K562 (cell line): Measurements from ENCODE around the gene TMEM218. TPM values are rescaled to one million over a fixed set of nuclear protein-coding genes. Genes with fewer than 3 reads are reported as not detected.

Experiments used
- CBFA2T3 ChIP-seq: fragments of 450-650 bp; IDR thresholded peaks from 2 replicates; pipeline ENCODE4 v1.6.1; 2017
- CREBBP ChIP-seq: IDR thresholded peaks from one replicate; pipeline ENCODE4 v1.6.1; 2012; ENCODE audit warnings: low read depth, mild to moderate bottlenecking, control low read depth, inconsistent platforms, low read length
- DMBX1 ChIP-seq: fragments of 250-450 bp; sonication (Bioruptor Pico); IDR thresholded peaks from 2 replicates; pipeline ENCODE4 v1.8.0; 2022; ENCODE audit warnings: inconsistent platforms, mild to moderate bottlenecking, moderate library complexity, borderline replicate concordance
- ELF1 ChIP-seq: fragments of 200-800 bp; sonication (Bioruptor generic); IDR thresholded peaks from 2 replicates; pipeline ENCODE4 v1.6.1; 2016; ENCODE audit warnings: missing genetic modification characterization, missing compliant biosample characterization
- ESRRB ChIP-seq: fragments of 250-450 bp; sonication (Bioruptor Pico); IDR thresholded peaks from 2 replicates; pipeline ENCODE4 v1.5.0; 2020; ENCODE audit warnings: mild to moderate bottlenecking, moderate library complexity, borderline replicate concordance
- ETV5 ChIP-seq: sonication (generic); formaldehyde crosslinking; IDR thresholded peaks from 2 replicates; pipeline ENCODE4 v1.4.0; 2020; ENCODE audit warnings: low read depth, mild to moderate bottlenecking, missing genetic modification reagents
- GTF2B ChIP-seq: IDR thresholded peaks from 2 replicates; pipeline ENCODE4 v1.6.1; 2011; ENCODE audit not compliant: insufficient read length; ENCODE audit errors: extremely low read depth
- HMBOX1 ChIP-seq: sonication (generic); IDR thresholded peaks from 2 replicates; pipeline ENCODE4 v1.6.1; 2016
- HOXB6 ChIP-seq: fragments of 250-450 bp; sonication (Bioruptor Pico); IDR thresholded peaks from 2 replicates; pipeline ENCODE4 v1.5.1; 2022; ENCODE audit warnings: mild to moderate bottlenecking, borderline replicate concordance
- KLF1 ChIP-seq: fragments of 450-650 bp; IDR thresholded peaks from 2 replicates; pipeline ENCODE4 v1.6.1; 2016; ENCODE audit warnings: missing genetic modification characterization, missing compliant biosample characterization
- MLLT1 ChIP-seq, 2 experiments: fragments of 450-650 bp; IDR thresholded peaks; 2 replicates each; pipeline ENCODE4 v1.6.1; 2016
- MXI1 ChIP-seq: IDR thresholded peaks from 2 replicates; pipeline ENCODE4 v1.6.1; 2011; ENCODE audit warnings: low read depth, mild to moderate bottlenecking, improper control_type of control experiment, low read length
- NFE2 ChIP-seq: IDR thresholded peaks from 2 replicates; pipeline ENCODE4 v1.6.1; 2014; ENCODE audit warnings: antibody characterized with exemption, low read depth
- NFIC ChIP-seq: fragments of 450-650 bp; IDR thresholded peaks from 2 replicates; pipeline ENCODE4 v1.6.1; 2017; ENCODE audit warnings: mild to moderate bottlenecking, inconsistent platforms
- NR2C2 ChIP-seq, 2 experiments: fragments of 200-800 bp in 1 of 2; sonication (Bioruptor generic) in 1 of 2; sonication (generic) in 1 of 2; formaldehyde crosslinking in 1 of 2; IDR thresholded peaks; 2 replicates each; pipeline versions ENCODE4 v1.6.1 to v1.8.0; 2016 to 2022; ENCODE audit warnings: mild to moderate bottlenecking in 1 of 2, missing compliant biosample characterization in 1 of 2, missing genetic modification characterization in 1 of 2, missing genetic modification reagents in 1 of 2
- RB1 ChIP-seq: fragments of 450-650 bp; IDR thresholded peaks from 2 replicates; pipeline ENCODE4 v1.6.1; 2017; ENCODE audit warnings: low read depth, mild to moderate bottlenecking
- RBM25 ChIP-seq: fragments of 200-400 bp; formaldehyde crosslinking; IDR thresholded peaks from 2 replicates; pipeline ENCODE4 v1.6.1; 2018; ENCODE audit warnings: low read length, low read depth, moderate library complexity; ENCODE audit not compliant: severe bottlenecking
- RNF219 ChIP-seq: fragments of 250-450 bp; sonication (Bioruptor Pico); IDR thresholded peaks from 2 replicates; pipeline ENCODE4 v1.5.0; 2022; ENCODE audit warnings: mild to moderate bottlenecking
- SIN3B ChIP-seq: fragments of 450-650 bp; IDR thresholded peaks from 2 replicates; pipeline ENCODE4 v1.6.1; 2017; ENCODE audit warnings: low read depth, mild to moderate bottlenecking, moderate library complexity
- STAT5B ChIP-seq: fragments of 250-450 bp; sonication (Bioruptor Pico); IDR thresholded peaks from 2 replicates; pipeline ENCODE4 v1.8.0; 2021; ENCODE audit warnings: mild to moderate bottlenecking, inconsistent platforms
- TRIM28 ChIP-seq: fragments of 450-650 bp; IDR thresholded peaks from 2 replicates; pipeline ENCODE4 v1.6.1; 2017
- ZFPM2 ChIP-seq: fragments of 250-450 bp; sonication (Bioruptor Pico); IDR thresholded peaks from 2 replicates; pipeline ENCODE4 v1.5.1; 2022; ENCODE audit warnings: mild to moderate bottlenecking
- ZFX ChIP-seq: sonication (generic); formaldehyde crosslinking; IDR thresholded peaks from 2 replicates; pipeline ENCODE4 v1.8.0; 2022; ENCODE audit warnings: mild to moderate bottlenecking, missing genetic modification reagents, moderate library complexity
- ZNF41 ChIP-seq: fragments of 250-450 bp; sonication (Bioruptor Pico); conservative IDR thresholded peaks from 2 replicates; pipeline ENCODE4 v1.4.0; 2020; ENCODE audit warnings: mild to moderate bottlenecking
- ZSCAN32 ChIP-seq: fragments of 450-650 bp; formaldehyde crosslinking; IDR thresholded peaks from 2 replicates; pipeline ENCODE4 v1.4.0; 2020; ENCODE audit warnings: mild to moderate bottlenecking, moderate library complexity
- polyA plus RNA-seq, 8 experiments: library from polyadenylated mRNA; depleted of rRNA in 4 of 8; stranded (reverse) in 5 of 8; unstranded in 3 of 8; fragments of >200 nt; fragmentation: Nextera tagmentation in 2 of 8; fragmentation: Illumina TruSeq in 1 of 8; extraction: Ambion mirVana in 2 of 8; extraction: Trizol in 1 of 8; gene quantifications; 2 replicates each; pipeline versions ENCODE4 v1.2.1 to v1.2.3, GENCODE V29; 2011 to 2014; ENCODE audit warnings: inconsistent platforms in 1 of 8, missing spikeins in 1 of 8
- total RNA-seq, 7 experiments: library from RNA; depleted of rRNA in 6 of 7; stranded (reverse); fragments of >200 nt in 6 of 7; fragmentation: Illumina TruSeq in 2 of 7; extraction: Trizol in 2 of 7; gene quantifications; 2 replicates each; pipeline versions ENCODE4 v1.2.1 to v1.2.3, GENCODE V29; 2011 to 2021; ENCODE audit warnings: low replicate concordance in 1 of 7

The TMEM218 gene
- total and polyA plus RNA-seq, 9 of the 15 experiments (the other 6 are each of a cell fraction or from before 2014, with no cell fraction given) = 13.4 to 32.2 (median 25.4) TPM

- TF ChIP-seq MLLT1 (IDR thresholded peaks at IDR 0.05) (no peak), NFE2 (peak; percentile 7; the same call in 1 of the 2 replicates), STAT5B (CRISPR knock-in tag) (no peak), ZFX (0 out of 2 replicates have a peak, but pooled peaks have one; percentile 31), HMBOX1 (peak; percentile 43; the same call in 1 of the 2 replicates), DMBX1 (0 out of 2 replicates have a peak, but pooled peaks have one; percentile 13), NR2C2 (CRISPR knock-in tag; IDR thresholded peaks at IDR 0.05) (no peak), NR2C2 (tag; IDR thresholded peaks at IDR 0.05) (no peak), TRIM28 (no peak), CBFA2T3 (peak; percentile 91), CREBBP (no peak), ZSCAN32 (CRISPR knock-in tag) (no peak), NFIC (peak; percentile 66), MXI1 (no peak), RB1 (no peak), HOXB6 (CRISPR knock-in tag) (no peak), RNF219 (CRISPR knock-in tag) (no peak), GTF2B (no peak), ZNF41 (CRISPR knock-in tag) (no peak), ESRRB (CRISPR knock-in tag) (no peak), ELF1 (no peak), RBM25 (no peak), SIN3B (no peak), KLF1 (tag) (peak; percentile 42; the same call in 1 of the 2 replicates), ZFPM2 (no peak), ETV5 (no peak)
Observed at GRCh38 chr11:125074511-125075241, 36.8 kb downstream of the TMEM218 start (continued).
